Effector memory CD8-positive, alpha-beta T cell (primary cell): ENCODE results near the gene SHISA3.
A peak's percentile ranks its signal among the peaks of the same experiment; 100 is the strongest.

Experiments
- ATAC-seq: fragments of 150-1000 bp; cut with Tn5 transposase; replicated peaks from 2 replicates; pipeline ENCODE4 v1.10.0; 2021; ENCODE audit warnings: mild to moderate bottlenecking, moderate library complexity
- DNase-seq, 3 experiments: peaks; one replicate each; pipeline ENCODE4 v3.0.0; 2021
- H3K27ac Mint-ChIP-seq, 2 donors: one replicate each; pipeline ENCODE4 v1.8.0; 2022; ENCODE audit warnings: mild to moderate bottlenecking in 2 of 2, mixed read lengths in 2 of 2, moderate library complexity in 2 of 2
- H3K27me3 Mint-ChIP-seq, 2 donors: one replicate each; pipeline ENCODE4 v1.8.0; 2022; ENCODE audit warnings: mixed read lengths in 2 of 2
- H3K36me3 Mint-ChIP-seq: one replicate; pipeline ENCODE4 v1.8.0; 2022; ENCODE audit warnings: mild to moderate bottlenecking, moderate library complexity, mixed read lengths; ENCODE audit not compliant: insufficient read depth
- H3K4me1 Mint-ChIP-seq, 2 donors: one replicate each; pipeline ENCODE4 v1.8.0; 2022; ENCODE audit warnings: low read depth in 2 of 2, mixed read lengths in 2 of 2
- H3K4me3 Mint-ChIP-seq, 2 donors: one replicate each; pipeline ENCODE4 v1.8.0; 2022; ENCODE audit warnings: mild to moderate bottlenecking in 2 of 2, mixed read lengths in 2 of 2, moderate library complexity in 2 of 2
- H3K9me3 Mint-ChIP-seq, 2 donors: one replicate each; pipeline ENCODE4 v1.8.0; 2022; ENCODE audit warnings: mixed read lengths in 2 of 2
- total RNA-seq, 9 experiments: gene quantifications; one replicate each; lab custom pipeline; 2026; lab: John Stamatoyannopoulos, UW

Gene SHISA3
- total RNA-seq = 0 to 0.18 (median 0) reads per million in 9 experiments

GRCh38 chr4:42396752-42397634, at the start of gene SHISA3:
Gene SHISA3, plus strand, starts transcription at chr4:42397488. Its CDS starts 569 bp downstream, at chr4:42398057.
- DNase-seq = peak in 1 of 3 experiments; percentile 3
- no peaks in the 10 kb centered on the region for H3K9me3 Mint-ChIP-seq
- no peaks in the 10 kb centered on the region for H3K36me3 Mint-ChIP-seq
- H3K4me1 Mint-ChIP-seq = peaks cover 20 to 23% of the 10 kb centered on the region in 2 donors
- H3K4me3 Mint-ChIP-seq = peak within 1 kb of the TSS; percentile 75 to 76
- peak within 1 kb of the TSS in 1 of 2 donors; percentile 16 for H3K27ac Mint-ChIP-seq
- ATAC-seq = peak; percentile 54
- peaks cover 53 to 71% of the 10 kb centered on the region in 2 donors for H3K27me3 Mint-ChIP-seq

- no peak for ATAC-seq
These were observed 49.0 kb upstream of the SHISA3 start for GRCh38 chr4:42348247-42348646.

GRCh38 chr4:42348692-42349091, 48.6 kb upstream of the SHISA3 start:
- Mint-ChIP-seq H3K9me3 (no peaks in the 10 kb centered on the region), H3K4me3 (no peak overlapping the region), H3K4me1 (no peaks in the 10 kb centered on the region), H3K36me3 (no peaks in the 10 kb centered on the region), H3K27ac (no peak overlapping the region), H3K27me3 (peaks cover 20 to 22% of the 10 kb centered on the region in 2 donors)
- no peak for ATAC-seq
- no peak for DNase-seq

More at GRCh38 chr4:42348247-42348646, 49.0 kb upstream of the SHISA3 start:
- no peak for DNase-seq
- no peaks in the 10 kb centered on the region for H3K4me1 Mint-ChIP-seq
- H3K27me3 Mint-ChIP-seq = peaks cover 20 to 22% of the 10 kb centered on the region in 2 donors
- no peaks in the 10 kb centered on the region for H3K9me3 Mint-ChIP-seq
- H3K27ac Mint-ChIP-seq = no peak overlapping the region
- no peak overlapping the region for H3K4me3 Mint-ChIP-seq
- no peaks in the 10 kb centered on the region for H3K36me3 Mint-ChIP-seq

GRCh38 chr4:42350611-42351182, 46.6 kb upstream of the SHISA3 start:
- Mint-ChIP-seq H3K4me3 (no peak overlapping the region), H3K4me1 (no peaks in the 10 kb centered on the region), H3K36me3 (no peaks in the 10 kb centered on the region), H3K27me3 (peaks cover 37% of the 10 kb centered on the region in 2 donors), H3K9me3 (no peaks in the 10 kb centered on the region), H3K27ac (no peak overlapping the region)
- ATAC-seq (no peak), DNase-seq (no peak)

- Mint-ChIP-seq H3K36me3 (no peaks in the 10 kb centered on the region), H3K27me3 (peaks cover 48 to 49% of the 10 kb centered on the region in 2 donors), H3K4me1 (peaks cover 1 to 3% of the 10 kb centered on the region in 2 donors), H3K9me3 (no peaks in the 10 kb centered on the region), H3K27ac (no peak overlapping the region), H3K4me3 (no peak overlapping the region)
- no peak for DNase-seq
- no peak for ATAC-seq
These were observed 45.2 kb upstream of the SHISA3 start for GRCh38 chr4:42352049-42352448.

- Mint-ChIP-seq H3K36me3 (no peaks in the 10 kb centered on the region), H3K4me3 (no peak overlapping the region), H3K4me1 (peaks cover 1 to 6% of the 10 kb centered on the region in 2 donors), H3K27ac (no peak overlapping the region), H3K27me3 (peaks cover 51 to 58% of the 10 kb centered on the region in 2 donors), H3K9me3 (no peaks in the 10 kb centered on the region)
- no peak for ATAC-seq
- DNase-seq = no peak
These were observed 40.0 kb upstream of the SHISA3 start for GRCh38 chr4:42357325-42357724.

GRCh38 chr4:42359711-42360110, 37.6 kb upstream of the SHISA3 start:
- no peak for DNase-seq

GRCh38 chr4:42360256-42360669, 37.0 kb upstream of the SHISA3 start:
- H3K27me3 Mint-ChIP-seq = peaks cover 34 to 48% of the 10 kb centered on the region in 2 donors
- H3K4me1 Mint-ChIP-seq = peaks cover 1 to 6% of the 10 kb centered on the region in 2 donors
- no peak overlapping the region for H3K27ac Mint-ChIP-seq
- no peak overlapping the region for H3K4me3 Mint-ChIP-seq
- no peaks in the 10 kb centered on the region for H3K9me3 Mint-ChIP-seq
- no peak for ATAC-seq
- H3K36me3 Mint-ChIP-seq = no peaks in the 10 kb centered on the region
- DNase-seq = no peak

More at GRCh38 chr4:42359711-42360110, 37.6 kb upstream of the SHISA3 start:
- ATAC-seq = no peak
- Mint-ChIP-seq H3K4me1 (peaks cover 1 to 6% of the 10 kb centered on the region in 2 donors), H3K27me3 (peaks cover 38 to 53% of the 10 kb centered on the region in 2 donors), H3K9me3 (no peaks in the 10 kb centered on the region), H3K4me3 (no peak overlapping the region), H3K27ac (no peak overlapping the region), H3K36me3 (no peaks in the 10 kb centered on the region)

GRCh38 chr4:42361456-42361855, 35.8 kb upstream of the SHISA3 start:
- DNase-seq = no peak
- Mint-ChIP-seq H3K27ac (no peak overlapping the region), H3K36me3 (no peaks in the 10 kb centered on the region), H3K4me1 (peaks cover 1 to 6% of the 10 kb centered on the region in 2 donors), H3K27me3 (peaks cover 22 to 40% of the 10 kb centered on the region in 2 donors), H3K9me3 (no peaks in the 10 kb centered on the region), H3K4me3 (no peak overlapping the region)
- no peak for ATAC-seq

- no peaks in the 10 kb centered on the region for H3K9me3 Mint-ChIP-seq
- H3K27ac Mint-ChIP-seq = no peak overlapping the region
- peaks cover 23 to 46% of the 10 kb centered on the region in 2 donors for H3K27me3 Mint-ChIP-seq
- no peak for ATAC-seq
- no peaks in the 10 kb centered on the region for H3K36me3 Mint-ChIP-seq
- DNase-seq = no peak
- H3K4me1 Mint-ChIP-seq = no peaks in the 10 kb centered on the region
- no peak overlapping the region for H3K4me3 Mint-ChIP-seq
These were observed 34.7 kb upstream of the SHISA3 start for GRCh38 chr4:42362591-42362990.

GRCh38 chr4:42363614-42364013, 33.7 kb upstream of the SHISA3 start:
- H3K27ac Mint-ChIP-seq = no peak overlapping the region
- H3K36me3 Mint-ChIP-seq = no peaks in the 10 kb centered on the region
- peaks cover 17 to 48% of the 10 kb centered on the region in 2 donors for H3K27me3 Mint-ChIP-seq
- no peaks in the 10 kb centered on the region for H3K4me1 Mint-ChIP-seq
- ATAC-seq (no peak), DNase-seq (no peak)
- H3K9me3 Mint-ChIP-seq = no peaks in the 10 kb centered on the region
- no peak overlapping the region for H3K4me3 Mint-ChIP-seq

- peaks cover 12 to 43% of the 10 kb centered on the region in 2 donors for H3K27me3 Mint-ChIP-seq
- H3K36me3 Mint-ChIP-seq = no peaks in the 10 kb centered on the region
- no peaks in the 10 kb centered on the region for H3K9me3 Mint-ChIP-seq
- no peak overlapping the region for H3K4me3 Mint-ChIP-seq
- no peaks in the 10 kb centered on the region for H3K4me1 Mint-ChIP-seq
- ATAC-seq (no peak), DNase-seq (no peak)
- H3K27ac Mint-ChIP-seq = no peak overlapping the region
These were observed 32.8 kb upstream of the SHISA3 start for GRCh38 chr4:42364266-42365053.

GRCh38 chr4:42366959-42367358, 30.3 kb upstream of the SHISA3 start:
- peaks cover 12 to 32% of the 10 kb centered on the region in 2 donors for H3K27me3 Mint-ChIP-seq
- no peaks in the 10 kb centered on the region for H3K4me1 Mint-ChIP-seq
- DNase-seq (no peak), ATAC-seq (no peak)
- no peak overlapping the region for H3K27ac Mint-ChIP-seq
- H3K9me3 Mint-ChIP-seq = no peaks in the 10 kb centered on the region
- no peak overlapping the region for H3K4me3 Mint-ChIP-seq
- no peaks in the 10 kb centered on the region for H3K36me3 Mint-ChIP-seq
